Activated CD8-positive, alpha-beta T cell treated with anti-CD3 and anti-CD28 coated beads for 36 hours (primary cell): ENCODE data around the gene ATG9B. TPM values are rescaled to one million over a fixed set of nuclear protein-coding genes. Genes with fewer than 3 reads are reported as not detected.

Experiments
- ATAC-seq: fragments of 200-7000 bp; cut with Tn5 transposase; one replicate; pipeline ENCODE4 v1.10.0; 2021; ENCODE audit warnings: mild to moderate bottlenecking, moderate library complexity
- CTCF ChIA-PET: fragments of 350-600 bp; sonication (Branson Sonifier 250); formaldehyde crosslinking; loops from one replicate; lab custom pipeline; 2021; ENCODE audit warnings: antibody characterized with exemption; lab: Charles Lee
- POLR2A ChIA-PET: fragments of 350-600 bp; sonication (Branson Sonifier 250); formaldehyde crosslinking; loops from one replicate; lab custom pipeline; 2021; ENCODE audit warnings: antibody characterized with exemption; lab: Charles Lee
- DNase-seq: peaks from one replicate; pipeline ENCODE4 v3.0.0-alpha.2; 2020
- H3K27ac Mint-ChIP-seq: one replicate; pipeline ENCODE4 v1.8.0; 2021; ENCODE audit warnings: mild to moderate bottlenecking, mixed read lengths
- H3K27me3 Mint-ChIP-seq: one replicate; pipeline ENCODE4 v1.8.0; 2021; ENCODE audit warnings: mixed read lengths
- H3K36me3 Mint-ChIP-seq: one replicate; pipeline ENCODE4 v1.8.0; 2021; ENCODE audit warnings: low read depth, mixed read lengths
- H3K4me1 Mint-ChIP-seq: one replicate; pipeline ENCODE4 v1.8.0; 2021; ENCODE audit warnings: low read depth, mixed read lengths
- H3K4me3 Mint-ChIP-seq: one replicate; pipeline ENCODE4 v1.8.0; 2021; ENCODE audit warnings: mild to moderate bottlenecking, moderate library complexity, mixed read lengths
- H3K9me3 Mint-ChIP-seq: one replicate; pipeline ENCODE4 v1.8.0; 2021; ENCODE audit warnings: mixed read lengths
- intact Hi-C: fragments of 100-400 bp; cut with micrococcal nuclease; formaldehyde crosslinking; loops from one replicate; pipeline ENCODE4 v1.10.0; 2022
- total RNA-seq, 2 experiments: library from RNA; stranded (reverse); gene quantifications; one replicate each; pipeline ENCODE4 v1.2.3, GENCODE V29; 2021
- TF ChIP-seq, protein P1 (sequence below): fragments of 200-600 bp; IDR thresholded peaks from one replicate; pipeline ENCODE4 v1.8.0; 2022; ENCODE audit warnings: antibody characterized with exemption, mild to moderate bottlenecking

Gene ATG9B
- total RNA-seq, 2 experiments from 2014 or later = 12.6 to 14.0 TPM

GRCh38 chr7:151017370-151017952, 6.8 kb downstream of the ATG9B start:
- intact Hi-C loops = no loop called here
- no peak for ATAC-seq
- DNase-seq = peak; percentile 37

DNA sequence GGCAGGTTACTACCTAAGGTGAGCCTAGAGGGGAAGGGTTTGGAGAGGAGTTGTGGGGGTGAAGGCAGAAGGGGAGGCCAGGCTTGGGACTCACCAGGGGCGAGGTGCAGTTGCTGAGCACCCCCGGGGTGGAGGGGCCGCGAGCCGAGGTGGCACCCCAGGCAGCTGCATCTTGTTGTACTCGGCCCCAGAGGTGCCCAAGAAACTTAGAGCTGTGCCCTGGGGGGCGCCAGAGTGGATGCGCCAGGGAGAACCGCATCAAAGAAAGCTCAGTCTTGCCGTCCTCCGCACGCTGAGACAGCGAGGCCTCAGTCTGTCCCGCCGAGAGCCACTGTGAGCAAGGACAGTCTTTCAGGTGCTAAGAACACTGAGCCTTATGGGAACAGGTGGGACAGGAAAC, 7.4 kb downstream of the ATG9B start:
- CTCF ChIA-PET = interaction anchor here (1.0 to 8.6 kb wide), 8 partner anchors 8 to 95 kb away, joined by 3 to 73 read pairs (median 14); partner anchors contain the start of genes ABCB8 and FASTK
- Mint-ChIP-seq H3K27ac (peak overlapping the region; percentile 75), H3K4me3 (peak overlapping the region; percentile 79), H3K9me3 (no peaks in the 10 kb centered on the region), H3K27me3 (peaks cover 10% of the 10 kb centered on the region), H3K36me3 (peaks cover 14% of the 10 kb centered on the region), H3K4me1 (peaks cover 61% of the 10 kb centered on the region)
- intact Hi-C loops = no loop called here
- POLR2A ChIA-PET = interaction anchor here (0.9 kb wide), 1 partner anchor 22 kb away, joined by 3 read pairs; no protein-coding TSS in a partner anchor
- DNase-seq (peak; percentile 34), ATAC-seq (no peak)
- TF ChIP-seq, protein P1, sequence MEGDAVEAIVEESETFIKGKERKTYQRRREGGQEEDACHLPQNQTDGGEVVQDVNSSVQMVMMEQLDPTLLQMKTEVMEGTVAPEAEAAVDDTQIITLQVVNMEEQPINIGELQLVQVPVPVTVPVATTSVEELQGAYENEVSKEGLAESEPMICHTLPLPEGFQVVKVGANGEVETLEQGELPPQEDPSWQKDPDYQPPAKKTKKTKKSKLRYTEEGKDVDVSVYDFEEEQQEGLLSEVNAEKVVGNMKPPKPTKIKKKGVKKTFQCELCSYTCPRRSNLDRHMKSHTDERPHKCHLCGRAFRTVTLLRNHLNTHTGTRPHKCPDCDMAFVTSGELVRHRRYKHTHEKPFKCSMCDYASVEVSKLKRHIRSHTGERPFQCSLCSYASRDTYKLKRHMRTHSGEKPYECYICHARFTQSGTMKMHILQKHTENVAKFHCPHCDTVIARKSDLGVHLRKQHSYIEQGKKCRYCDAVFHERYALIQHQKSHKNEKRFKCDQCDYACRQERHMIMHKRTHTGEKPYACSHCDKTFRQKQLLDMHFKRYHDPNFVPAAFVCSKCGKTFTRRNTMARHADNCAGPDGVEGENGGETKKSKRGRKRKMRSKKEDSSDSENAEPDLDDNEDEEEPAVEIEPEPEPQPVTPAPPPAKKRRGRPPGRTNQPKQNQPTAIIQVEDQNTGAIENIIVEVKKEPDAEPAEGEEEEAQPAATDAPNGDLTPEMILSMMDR = no peak

More at GRCh38 chr7:151017370-151017952, 6.8 kb downstream of the ATG9B start:
- H3K36me3 Mint-ChIP-seq = peaks cover 14% of the 10 kb centered on the region
- ChIA-PET CTCF (interaction anchor here (0.7 to 8.6 kb wide), 18 partner anchors 9 to 94 kb away, joined by 3 to 73 read pairs (median 5); partner anchors contain the start of genes ABCB8 and FASTK), POLR2A (interaction anchor here (0.6 to 3.5 kb wide), 5 partner anchors 9 to 486 kb away, joined by 3 to 20 read pairs (median 5); partner anchors contain the start of gene ABCB8)
- peak overlapping the region; percentile 79 for H3K4me3 Mint-ChIP-seq
- peak overlapping the region; percentile 75 for H3K27ac Mint-ChIP-seq
- H3K4me1 Mint-ChIP-seq = peaks cover 57% of the 10 kb centered on the region
- TF ChIP-seq, protein P1 = no peak
- H3K27me3 Mint-ChIP-seq = peaks cover 10% of the 10 kb centered on the region
- no peaks in the 10 kb centered on the region for H3K9me3 Mint-ChIP-seq

GRCh38 chr7:151016505-151016904, 7.8 kb downstream of the ATG9B start:
- peaks cover 14% of the 10 kb centered on the region for H3K36me3 Mint-ChIP-seq
- intact Hi-C loops = no loop called here
- peaks cover 10% of the 10 kb centered on the region for H3K27me3 Mint-ChIP-seq
- TF ChIP-seq, protein P1 = no peak
- H3K4me1 Mint-ChIP-seq = peaks cover 65% of the 10 kb centered on the region
- H3K27ac Mint-ChIP-seq = peak overlapping the region; percentile 20
- no peaks in the 10 kb centered on the region for H3K9me3 Mint-ChIP-seq
- H3K4me3 Mint-ChIP-seq = peak overlapping the region; percentile 79
- ChIA-PET POLR2A (interaction anchor here (0.9 kb wide), 1 partner anchor 22 kb away, joined by 3 read pairs; no protein-coding TSS in a partner anchor), CTCF (interaction anchor here (1.2 to 8.6 kb wide), 7 partner anchors 8 to 95 kb away, joined by 3 to 73 read pairs (median 22); partner anchors contain the start of gene ABCB8)
- no peak for ATAC-seq
- no peak for DNase-seq

DNA sequence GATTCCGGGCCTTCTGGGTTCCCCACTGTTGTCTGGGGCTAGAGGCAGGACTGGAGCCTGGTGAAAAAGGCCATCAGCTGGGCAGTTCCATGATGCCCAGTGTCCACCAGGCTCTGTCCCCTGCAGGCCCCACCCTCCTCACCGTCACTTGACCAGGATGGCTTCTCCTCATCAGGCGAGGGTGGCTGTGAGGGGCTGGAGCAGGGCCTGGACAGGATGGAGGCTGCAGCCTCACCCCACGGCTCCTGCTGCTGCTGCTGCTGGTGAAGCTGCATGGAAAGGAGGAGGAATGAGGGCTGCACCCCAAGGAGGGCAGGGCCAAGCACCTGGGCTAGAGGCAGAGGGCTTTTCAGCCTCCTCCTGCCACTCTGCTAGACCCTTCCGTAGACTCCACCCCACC, 8.3 kb downstream of the ATG9B start:
- intact Hi-C loops = no loop called here
- ATAC-seq = no peak
- Mint-ChIP-seq H3K27ac (peak overlapping the region; percentile 20), H3K9me3 (no peaks in the 10 kb centered on the region), H3K4me3 (no peak overlapping the region), H3K36me3 (peaks cover 14% of the 10 kb centered on the region), H3K27me3 (peaks cover 10% of the 10 kb centered on the region), H3K4me1 (peaks cover 68% of the 10 kb centered on the region)
- DNase-seq = no peak
- ChIA-PET CTCF (interaction anchor here (1.2 to 8.6 kb wide), 4 partner anchors 14 to 96 kb away, joined by 3 to 73 read pairs (median 17); partner anchors contain the start of gene ABCB8), POLR2A (no interaction called here)
- TF ChIP-seq, protein P1 = no peak

GRCh38 chr7:151014950-151015349, 9.3 kb downstream of the ATG9B start:
- peaks cover 78% of the 10 kb centered on the region for H3K4me1 Mint-ChIP-seq
- CTCF ChIA-PET = interaction anchor here (0.6 to 8.6 kb wide), 5 partner anchors 15 to 109 kb away, joined by 3 to 73 read pairs (median 4); partner anchors contain the start of gene ABCB8
- no peak for ATAC-seq
- H3K27me3 Mint-ChIP-seq = peaks cover 3% of the 10 kb centered on the region
- POLR2A ChIA-PET = interaction anchor here (0.6 to 1.6 kb wide), 4 partner anchors 11 to 70 kb away, joined by 3 to 4 read pairs (median 4); no protein-coding TSS in a partner anchor
- peak; percentile 59 for DNase-seq
- H3K4me3 Mint-ChIP-seq = peak overlapping the region; percentile 75
- TF ChIP-seq, protein P1 = no peak
- peak overlapping the region; percentile 90 for H3K27ac Mint-ChIP-seq
- H3K9me3 Mint-ChIP-seq = no peaks in the 10 kb centered on the region
- peaks cover 14% of the 10 kb centered on the region for H3K36me3 Mint-ChIP-seq
- intact Hi-C loops = no loop called here
